Right lobe of liver (tissue), 6 donors: Measurements from ENCODE around the gene RAB43. TPM values are rescaled to one million over a fixed set of nuclear protein-coding genes. Genes with fewer than 3 reads are reported as not detected.
"Not testable (repeated sequence)": the region's sequence is repeated elsewhere in the genome, so short reads cannot be mapped to it uniquely, and the experiment has no call there.

Experiments used
- ATAC-seq, 4 donors: fragments of 200-7000 bp; cut with Tn5 transposase; one replicate each; pipeline ENCODE4 v1.9.1; 2020; ENCODE audit warnings: mild to moderate bottlenecking in 4 of 4, moderate library complexity in 4 of 4
- DNase-seq, 3 donors: peaks; one replicate each; pipeline ENCODE4 v3.0.0-alpha.2; 2020
- H3K27ac ChIP-seq, 3 donors: fragments of 200-600 bp; one replicate each; pipeline ENCODE4 v1.8.0; 2022
- H3K27me3 ChIP-seq, 2 donors: fragments of 200-600 bp; one replicate each; pipeline ENCODE4 v1.8.0; 2022
- H3K36me3 ChIP-seq, 4 donors: fragments of 200-600 bp; sonication (generic) in 1 of 4; one replicate each; pipeline versions ENCODE4 v1.5.1 to v1.8.0; 2017 to 2022; ENCODE audit warnings: control low read depth in 1 of 4
- H3K4me1 ChIP-seq, 4 donors: fragments of 200-600 bp; sonication (generic) in 1 of 4; one replicate each; pipeline versions ENCODE4 v1.5.1 to v1.8.0; 2017 to 2022; ENCODE audit warnings: control low read depth in 1 of 4
- H3K4me3 ChIP-seq, 3 donors: fragments of 200-600 bp; one replicate each; pipeline ENCODE4 v1.8.0; 2022
- H3K9me3 ChIP-seq, 4 donors: fragments of 200-600 bp; sonication (generic) in 1 of 4; one replicate each; pipeline versions ENCODE4 v1.5.1 to v1.8.0; 2017 to 2022; ENCODE audit warnings: control low read depth in 1 of 4
- CTCF ChIP-seq, 4 donors: fragments of 200-600 bp in 3 of 4; fragments of 450-650 bp in 1 of 4; IDR thresholded peaks; one replicate each; pipeline versions ENCODE4 v1.5.1 to v1.8.0; 2016 to 2022; ENCODE audit warnings: antibody characterized with exemption in 4 of 4, mild to moderate bottlenecking in 2 of 4
- POLR2A ChIP-seq: fragments of 450-650 bp; IDR thresholded peaks from one replicate; pipeline ENCODE4 v1.6.1; 2017; ENCODE audit warnings: antibody characterized with exemption, mild to moderate bottlenecking
- whole genome bisulfite sequencing: methylation state at CpG from one replicate; pipeline ENCODE4 v1.1.6; 2018; ENCODE audit warnings: low coverage, low lambda C conversion rate; ENCODE audit not compliant: insufficient coverage; ENCODE audit errors: missing lambda C conversion rate; 5-methylcytosine and 5-hydroxymethylcytosine counted together
- intact Hi-C, 2 donors: fragments of 100-400 bp; cut with DNase I; formaldehyde crosslinking; loops; one replicate each; pipeline versions ENCODE4 v1.11.2 to v1.14.1; 2022
- total RNA-seq, 6 experiments: library from RNA; depleted of rRNA in 2 of 6; stranded (reverse); fragments of >200 nt in 2 of 6; fragmentation: NEBNext Ultra II Directional in 3 of 6; extraction: Animal tissue kit (Norgen Biotek cat#: 25700) in 3 of 6; gene quantifications; one replicate each; pipeline versions ENCODE4 v1.1.0 to v1.2.4, GENCODE V29; 2016 to 2023
- donor health status: DM: no; HTN: yes; CAD: no.
- donor health status: DM: no; HTN: no; CAD: no.
- donor health status: DM: no; HTN: no; CAD: no.
- donor health status: DM: no; HTN: yes; CAD: no.
- donor health status: DM: no; HTN: yes; CAD: no.

Gene RAB43
- total RNA-seq, 6 experiments from 2014 or later, result 21.8 to 67.2 (median 38.5) TPM

DNA sequence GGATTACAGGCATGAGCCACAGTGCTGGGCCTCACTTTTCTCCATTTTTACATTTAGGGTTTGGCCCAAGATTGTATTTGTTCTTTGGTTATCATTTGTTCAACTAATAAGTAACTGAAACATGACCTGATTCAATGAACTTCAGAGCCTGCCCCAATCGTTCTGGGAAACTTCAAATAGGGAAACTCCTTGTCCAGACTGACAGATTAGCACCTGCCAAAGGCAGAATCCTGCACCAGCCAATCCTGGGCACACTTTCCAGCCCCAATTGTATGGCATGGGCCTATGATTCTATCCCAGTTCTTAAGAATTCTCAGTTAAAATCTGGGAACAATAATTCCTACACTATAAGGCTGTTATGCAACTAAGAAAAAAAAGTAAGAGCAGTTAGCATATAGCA is 18.3 kb upstream of the RAB43 start:
- ATAC-seq, result peak in 2 of 4 donors; percentile 28 to 53
- TF ChIP-seq POLR2A (no peak), CTCF (IDR thresholded peaks at IDR 0.05) (no peak)
- Histone ChIP-seq H3K9me3 (no peaks in the 10 kb centered on the region), H3K27ac (no peak overlapping the region), H3K4me3 (no peak overlapping the region), H3K4me1 (no peaks in the 10 kb centered on the region), H3K27me3 (no peaks in the 10 kb centered on the region), H3K36me3 (peaks cover 0 to 39% (median 20%) of the 10 kb centered on the region in 4 donors)
- 27% methylated on average over 1 of the region's 1 CpG for WGBS
- intact Hi-C loops, result no loop called here
- no peak for DNase-seq

- H3K9me3 ChIP-seq, intact Hi-C loops, H3K27ac ChIP-seq, H3K4me1 ChIP-seq, ATAC-seq, H3K4me3 ChIP-seq, DNase-seq, H3K27me3 ChIP-seq: not testable (repeated sequence)
- peaks cover 0 to 59% (median 28%) of the 10 kb centered on the region in 4 donors for H3K36me3 ChIP-seq
- WGBS, result 83% methylated on average over 4 of the region's 10 CpGs
Measured at GRCh38 chr3:129136275-129136674, 14.7 kb upstream of the RAB43 start.

DNA sequence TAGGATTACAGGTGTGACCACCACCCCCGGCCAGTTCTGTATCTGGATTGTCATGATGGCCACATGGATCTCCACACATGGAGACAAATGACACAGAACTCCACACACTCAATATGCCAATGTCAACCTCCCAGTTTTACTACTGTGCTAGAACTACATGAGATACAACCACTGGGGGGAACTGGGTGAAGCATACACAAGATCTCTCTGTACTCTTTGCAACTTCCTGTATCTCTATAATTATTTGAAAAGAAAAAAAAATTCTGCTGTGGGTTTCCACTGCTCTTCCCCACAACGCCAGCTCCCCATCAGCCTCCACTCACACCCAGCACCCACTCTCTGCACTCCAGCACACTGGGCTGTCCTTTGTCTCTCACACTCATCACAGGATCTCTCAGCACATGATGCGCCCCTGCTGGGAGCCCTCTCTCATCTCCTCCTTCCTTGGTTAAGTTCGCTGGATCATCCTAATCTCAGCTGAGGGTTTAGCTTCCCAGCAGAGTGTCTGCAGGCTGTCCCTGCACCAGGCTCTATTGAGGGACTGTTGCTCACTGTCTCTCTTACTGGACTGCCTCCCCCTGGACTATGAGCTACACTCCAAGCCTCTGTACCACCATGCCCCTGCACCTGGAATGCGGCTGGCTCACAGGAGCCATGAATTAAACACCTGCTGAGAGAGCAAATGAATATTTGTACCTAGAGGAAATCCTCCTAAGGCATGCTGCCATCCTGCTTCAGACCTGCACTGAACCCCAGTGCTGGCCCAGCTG is 10.7 kb upstream of the RAB43 start:
- no peak overlapping the region for H3K4me3 ChIP-seq
- peaks cover 0 to 66% (median 33%) of the 10 kb centered on the region in 4 donors for H3K36me3 ChIP-seq
- WGBS, result 79% methylated on average over 3 of the region's 5 CpGs

DNA sequence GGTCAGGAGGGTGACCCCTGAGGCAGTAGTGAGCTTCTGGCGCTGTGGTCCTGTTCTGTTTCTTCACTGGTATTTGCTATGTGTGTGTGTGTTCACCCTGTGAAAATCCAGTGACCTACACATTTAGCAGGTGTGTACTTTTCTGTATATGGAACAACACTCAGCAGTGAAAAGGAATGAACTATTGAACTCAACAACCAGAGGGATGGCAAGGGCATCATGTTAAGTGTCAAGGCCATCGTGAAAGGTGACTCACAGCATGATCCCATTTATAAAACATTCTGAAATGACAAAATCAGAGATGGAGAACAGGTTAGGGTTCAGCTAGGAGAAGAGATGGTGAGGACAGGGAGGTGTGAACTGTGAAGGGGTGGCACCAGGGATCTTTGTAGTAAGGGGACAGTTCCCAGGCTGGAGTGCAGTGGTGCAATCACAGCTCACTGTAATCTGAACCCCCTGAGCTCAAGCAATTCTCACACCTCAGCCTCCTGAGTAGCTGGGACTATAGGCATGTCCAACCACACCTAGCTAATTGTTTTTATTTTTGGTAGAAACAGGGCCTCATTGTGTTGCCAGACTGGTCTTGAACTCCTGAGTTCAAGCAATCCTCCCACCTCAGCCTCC is 10.0 kb upstream of the RAB43 start:
- WGBS, result 21% methylated on average over 1 of the region's 2 CpGs
- DNase-seq, result no peak
- peak in 3 of 4 donors; percentile 20 to 84 (median 38) for ATAC-seq
- Histone ChIP-seq H3K36me3 (peaks cover 0 to 61% (median 33%) of the 10 kb centered on the region in 4 donors), H3K27ac (no peak overlapping the region), H3K9me3 (no peaks in the 10 kb centered on the region), H3K27me3 (no peaks in the 10 kb centered on the region), H3K4me3 (no peak overlapping the region), H3K4me1 (peaks cover 0 to 10% (median 0%) of the 10 kb centered on the region in 4 donors)
- no peak for TF ChIP-seq CTCF (IDR thresholded peaks at IDR 0.05)
- TF ChIP-seq POLR2A, result no peak
- intact Hi-C loops, result no loop called here

More for the DNA sequence above, 10.7 kb upstream of the RAB43 start:
- no peaks in the 10 kb centered on the region for H3K9me3 ChIP-seq
- no peak overlapping the region for H3K27ac ChIP-seq
- H3K4me1 ChIP-seq, result peaks cover 0 to 10% (median 0%) of the 10 kb centered on the region in 4 donors
- intact Hi-C loops, result no loop called here
- TF ChIP-seq POLR2A, result no peak
- no peak for TF ChIP-seq CTCF (IDR thresholded peaks at IDR 0.05)
- no peaks in the 10 kb centered on the region for H3K27me3 ChIP-seq
- DNase-seq (no peak), ATAC-seq (peak in 1 of 4 donors; percentile 22)

GRCh38 chr3:129130291-129130813 is 8.7 kb upstream of the RAB43 start:
- ATAC-seq, result peak in 3 of 4 donors; percentile 27 to 81 (median 49)
- DNase-seq, result peak in 1 of 3 donors; percentile 63

More at GRCh38 chr3:129130291-129130813, 8.7 kb upstream of the RAB43 start:
- Histone ChIP-seq H3K4me3 (no peak overlapping the region), H3K36me3 (peaks cover 0 to 53% (median 29%) of the 10 kb centered on the region in 4 donors), H3K4me1 (peaks cover 0 to 10% (median 0%) of the 10 kb centered on the region in 4 donors), H3K9me3 (no peaks in the 10 kb centered on the region), H3K27me3 (no peaks in the 10 kb centered on the region), H3K27ac (no peak overlapping the region)
- no peak for TF ChIP-seq CTCF (IDR thresholded peaks at IDR 0.05)
- TF ChIP-seq POLR2A, result no peak
- 35% methylated on average over 8 of the region's 13 CpGs for WGBS
- intact Hi-C loops, result no loop called here
